HL-60/S4 treated with retinoic acid at 250 ng/mL for 4 days and 3 days (cell line): ENCODE results near the gene ACTC1.
"Not testable (repeated sequence)": the region's sequence is repeated elsewhere in the genome, so short reads cannot be mapped to it uniquely, and the experiment has no call there.

Experiments
- in situ Hi-C: fragments of 300-500 bp; cut with MboI; formaldehyde crosslinking; loops from 2 replicates; pipeline ENCODE4 v1.7.0; 2022; ENCODE audit warnings: low sequenced_read_pairs

The ACTC1 gene

GRCh38 chr15:34795267-34796081 is at the start of gene ACTC1:
Gene ACTC1, minus strand, starts transcription at chr15:34795549. Its CDS starts 741 bp downstream, at chr15:34794808.
- in situ Hi-C loops = no loop called here

GRCh38 chr15:34841262-34841725 is 45.9 kb upstream of the ACTC1 start:
- in situ Hi-C loops = no loop called here

- in situ Hi-C loops = no loop called here
Measured at GRCh38 chr15:34838282-34838681, 42.9 kb upstream of the ACTC1 start.

GRCh38 chr15:34837246-34838016 is 42.1 kb upstream of the ACTC1 start:
- in situ Hi-C loops = no loop called here

- in situ Hi-C loops = no loop called here
Measured at GRCh38 chr15:34828145-34828911, 33.0 kb upstream of the ACTC1 start.

GRCh38 chr15:34821831-34822230 is 26.5 kb upstream of the ACTC1 start:
- in situ Hi-C loops = no loop called here

GRCh38 chr15:34820110-34820509 is 24.8 kb upstream of the ACTC1 start:
- in situ Hi-C loops = no loop called here

- in situ Hi-C loops = no loop called here
Measured at GRCh38 chr15:34818526-34818925, 23.2 kb upstream of the ACTC1 start.

- in situ Hi-C loops = no loop called here
Measured at GRCh38 chr15:34815836-34816235, 20.5 kb upstream of the ACTC1 start.

GRCh38 chr15:34813446-34814190 is 18.3 kb upstream of the ACTC1 start:
- in situ Hi-C loops = no loop called here

- in situ Hi-C loops = not testable (repeated sequence)
Measured at GRCh38 chr15:34812868-34813365, 17.6 kb upstream of the ACTC1 start.

GRCh38 chr15:34812369-34812768 is 17.0 kb upstream of the ACTC1 start:
- in situ Hi-C loops = no loop called here

- in situ Hi-C loops = no loop called here
Measured at GRCh38 chr15:34810443-34811129, 15.2 kb upstream of the ACTC1 start.

GRCh38 chr15:34809186-34809585 is 13.8 kb upstream of the ACTC1 start:
- in situ Hi-C loops = no loop called here

- in situ Hi-C loops = no loop called here
Measured at GRCh38 chr15:34808016-34808415, 12.7 kb upstream of the ACTC1 start.

- in situ Hi-C loops = not testable (repeated sequence)
Measured at GRCh38 chr15:34807241-34807640, 11.9 kb upstream of the ACTC1 start.

- in situ Hi-C loops = no loop called here
Measured at GRCh38 chr15:34804776-34805175, 9.4 kb upstream of the ACTC1 start.

GRCh38 chr15:34804113-34804512 is 8.8 kb upstream of the ACTC1 start:
- in situ Hi-C loops = no loop called here

GRCh38 chr15:34802803-34803750 is 7.7 kb upstream of the ACTC1 start:
- in situ Hi-C loops = no loop called here
